Ecto neural progenitor cell (in vitro differentiated cells): ENCODE results near the gene EXOC6.
A peak's percentile ranks its signal among the peaks of the same experiment; 100 is the strongest.

ENCODE experiments used
- DNase-seq: peaks from one replicate; pipeline ENCODE4 v3.0.0-alpha.2; 2018; ENCODE audit warnings: low spot score

EXOC6 gene, protein sequence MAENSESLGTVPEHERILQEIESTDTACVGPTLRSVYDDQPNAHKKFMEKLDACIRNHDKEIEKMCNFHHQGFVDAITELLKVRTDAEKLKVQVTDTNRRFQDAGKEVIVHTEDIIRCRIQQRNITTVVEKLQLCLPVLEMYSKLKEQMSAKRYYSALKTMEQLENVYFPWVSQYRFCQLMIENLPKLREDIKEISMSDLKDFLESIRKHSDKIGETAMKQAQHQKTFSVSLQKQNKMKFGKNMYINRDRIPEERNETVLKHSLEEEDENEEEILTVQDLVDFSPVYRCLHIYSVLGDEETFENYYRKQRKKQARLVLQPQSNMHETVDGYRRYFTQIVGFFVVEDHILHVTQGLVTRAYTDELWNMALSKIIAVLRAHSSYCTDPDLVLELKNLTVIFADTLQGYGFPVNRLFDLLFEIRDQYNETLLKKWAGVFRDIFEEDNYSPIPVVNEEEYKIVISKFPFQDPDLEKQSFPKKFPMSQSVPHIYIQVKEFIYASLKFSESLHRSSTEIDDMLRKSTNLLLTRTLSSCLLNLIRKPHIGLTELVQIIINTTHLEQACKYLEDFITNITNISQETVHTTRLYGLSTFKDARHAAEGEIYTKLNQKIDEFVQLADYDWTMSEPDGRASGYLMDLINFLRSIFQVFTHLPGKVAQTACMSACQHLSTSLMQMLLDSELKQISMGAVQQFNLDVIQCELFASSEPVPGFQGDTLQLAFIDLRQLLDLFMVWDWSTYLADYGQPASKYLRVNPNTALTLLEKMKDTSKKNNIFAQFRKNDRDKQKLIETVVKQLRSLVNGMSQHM

DNA sequence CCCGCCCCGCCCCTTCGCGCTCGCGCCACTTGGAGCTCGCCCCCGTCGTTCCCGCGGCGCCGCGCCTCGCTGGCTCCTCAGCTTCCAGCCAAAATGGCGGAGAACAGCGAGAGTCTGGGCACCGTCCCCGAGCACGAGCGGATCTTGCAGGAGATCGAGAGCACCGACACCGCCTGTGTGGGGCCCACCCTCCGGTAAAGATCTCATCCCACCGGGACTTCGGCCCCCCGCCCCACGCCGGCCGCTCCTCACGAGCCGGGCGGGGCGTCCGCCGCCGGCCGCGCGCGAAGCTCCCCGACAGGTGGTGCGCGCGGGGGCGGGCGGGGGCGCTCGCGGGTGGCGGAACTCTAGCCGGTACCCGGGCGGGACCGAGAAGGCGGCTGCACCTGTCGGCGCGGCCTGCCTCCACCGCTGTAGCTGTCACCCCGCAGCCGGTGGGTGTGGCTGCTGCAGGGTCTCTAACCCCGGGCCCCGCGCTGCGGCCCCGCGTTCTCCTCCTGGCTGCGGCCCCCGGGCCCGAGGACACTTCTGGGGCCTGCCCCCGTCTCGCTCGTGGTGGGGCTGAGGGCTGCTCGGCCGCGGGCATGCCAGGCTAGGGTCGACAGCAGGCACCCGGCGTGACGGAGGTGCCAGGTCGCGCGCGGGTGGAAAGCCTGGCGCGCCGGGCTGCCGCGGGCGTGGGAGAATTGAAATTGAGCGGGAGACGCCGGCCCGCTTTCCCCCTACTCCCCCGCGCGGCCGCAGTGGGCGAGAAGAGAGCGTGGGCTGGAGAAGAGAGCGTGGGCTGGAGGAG lies at the start of gene EXOC6:
Gene EXOC6 (plus strand): TSS at position 80 of the 793 bp plus-strand sequence. CDS start 14 bp downstream, at position 94.
- DNase-seq, result peak; percentile 88

DNA sequence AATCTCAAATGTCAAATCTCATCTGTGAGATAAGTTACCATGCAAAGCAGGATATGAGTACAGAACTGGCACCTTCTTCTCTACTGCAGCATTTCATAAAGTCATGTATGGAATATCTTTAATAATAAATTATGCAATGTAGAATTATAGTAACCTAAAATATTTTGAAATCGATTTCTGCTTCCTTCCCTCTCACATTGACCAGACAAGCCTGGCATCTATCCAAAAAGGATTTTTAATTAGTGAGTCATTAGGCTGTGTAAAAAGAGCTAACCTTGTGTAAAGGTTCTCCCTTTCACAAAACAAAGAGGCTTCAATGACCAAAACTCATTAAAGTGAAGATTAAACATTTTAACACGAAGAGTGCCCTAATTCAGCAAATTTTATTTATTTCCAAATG lies 48.8 kb upstream of the EXOC6 start:
- DNase-seq, result no peak

DNA sequence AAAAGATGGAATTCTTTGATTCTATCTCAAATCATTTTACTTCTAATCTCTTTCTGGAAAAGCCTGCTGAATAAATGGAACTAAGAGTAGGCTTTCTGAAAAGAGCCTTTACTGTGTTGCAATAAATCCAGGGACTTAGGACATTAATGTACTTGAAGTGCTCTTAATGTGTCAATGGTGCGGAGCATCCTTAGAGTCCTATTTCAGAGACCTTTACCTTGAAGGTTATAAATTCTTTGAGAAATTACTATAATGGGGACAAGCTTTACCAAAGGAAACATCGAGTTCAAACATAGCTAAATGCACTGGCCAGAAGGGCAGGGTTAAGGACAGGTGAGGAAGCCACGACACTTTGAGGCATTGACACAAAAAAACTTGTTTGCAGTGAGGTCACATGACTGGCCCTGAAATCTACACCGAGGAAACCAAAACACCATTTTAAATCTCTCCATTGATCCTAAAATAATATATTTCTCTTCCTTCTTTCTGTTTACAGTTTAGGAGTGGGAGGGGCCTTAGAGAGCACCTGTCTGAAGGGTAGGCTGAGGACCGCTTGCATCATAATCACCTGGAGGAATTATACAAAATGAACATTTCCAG lies 48.1 kb upstream of the EXOC6 start:
- no peak for DNase-seq

DNA sequence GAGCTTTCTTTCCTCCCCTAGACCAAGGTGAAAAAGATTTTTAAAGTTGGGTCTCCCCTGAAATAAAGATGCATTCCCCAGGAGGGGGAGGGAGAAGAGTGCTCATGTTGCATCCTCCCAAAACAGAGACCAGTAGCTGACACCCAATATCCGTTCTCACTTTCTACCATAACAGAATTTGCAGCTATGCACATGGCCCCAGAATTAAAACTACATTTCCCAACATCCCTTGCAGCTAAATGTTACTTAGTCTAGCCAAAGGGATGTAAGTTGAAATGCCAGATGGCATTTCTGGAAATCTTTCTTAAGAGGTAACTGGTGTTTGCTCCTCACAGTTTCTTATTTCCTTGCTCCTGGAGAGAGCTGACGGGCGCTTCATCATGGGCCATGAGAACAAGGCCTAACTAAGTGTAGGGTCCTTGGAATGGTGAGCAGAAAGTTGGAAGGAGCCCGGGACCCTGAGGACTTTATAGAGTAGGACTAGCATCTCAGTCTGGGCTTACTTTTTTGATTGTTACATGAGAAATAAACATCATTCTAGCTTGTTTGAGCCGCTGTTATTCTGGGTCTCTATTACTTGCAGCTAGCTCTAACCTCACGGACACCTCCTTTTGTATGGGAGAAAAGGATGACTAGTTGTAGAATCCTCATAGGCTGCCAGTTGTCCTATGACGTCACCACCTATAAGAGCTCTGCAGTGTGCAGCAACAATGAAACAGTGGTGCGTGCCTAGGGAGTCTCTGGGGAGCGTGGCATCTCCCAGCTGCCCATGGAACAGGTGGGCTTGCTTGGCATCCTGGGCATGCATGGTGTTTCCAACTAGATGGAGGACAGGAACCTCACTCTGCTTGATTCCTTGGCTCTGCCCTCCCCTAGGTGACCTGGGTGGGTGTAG lies 46.1 kb upstream of the EXOC6 start:
- no peak for DNase-seq

DNA sequence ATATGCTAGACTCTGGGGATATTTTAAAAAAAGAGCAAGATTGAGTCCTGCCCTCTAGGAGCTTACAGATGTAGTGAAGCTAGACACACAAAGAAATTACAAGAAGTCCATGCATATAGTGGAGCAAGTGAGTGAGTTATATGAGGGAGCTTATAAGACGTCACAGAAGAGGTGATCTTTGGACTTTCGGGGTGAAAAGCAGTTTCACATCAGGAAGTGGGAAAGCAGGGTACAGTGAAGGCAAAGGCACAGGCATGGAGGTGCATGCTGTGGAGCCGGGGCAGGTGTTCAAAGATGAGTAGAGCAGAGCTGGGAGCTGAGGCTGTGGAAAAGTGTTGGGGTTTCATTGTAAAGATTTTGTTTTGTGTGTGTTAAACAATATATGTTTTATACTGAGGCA lies 38.5 kb upstream of the EXOC6 start:
- DNase-seq, result no peak

DNA sequence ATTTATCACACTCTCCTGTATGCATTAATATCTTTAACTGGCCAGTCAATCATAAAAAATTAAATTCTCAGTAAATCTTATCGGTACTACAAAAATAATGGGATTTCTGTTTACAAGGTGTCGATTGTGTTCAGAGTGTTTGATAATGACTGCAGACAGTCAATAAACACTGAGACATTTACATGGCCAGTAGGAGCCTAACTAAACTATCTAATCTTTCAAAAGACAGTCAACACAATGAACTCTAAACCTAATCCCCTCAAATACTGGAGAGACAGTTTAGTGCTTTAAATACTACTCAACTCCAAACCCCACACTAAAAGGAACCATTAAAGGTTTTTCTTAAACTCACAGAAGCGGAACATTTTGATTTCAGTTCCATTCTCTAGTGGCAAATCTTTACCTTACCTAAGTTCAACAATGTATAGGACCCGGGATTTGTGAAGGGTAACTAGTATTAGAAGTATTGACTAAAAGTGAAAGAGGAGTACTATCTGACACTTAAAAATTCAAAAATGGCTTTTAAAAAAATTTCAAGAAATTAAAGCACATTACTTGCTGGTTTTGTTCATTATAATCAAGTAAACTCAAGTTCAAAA lies 37.3 kb upstream of the EXOC6 start:
- DNase-seq, result no peak

DNA sequence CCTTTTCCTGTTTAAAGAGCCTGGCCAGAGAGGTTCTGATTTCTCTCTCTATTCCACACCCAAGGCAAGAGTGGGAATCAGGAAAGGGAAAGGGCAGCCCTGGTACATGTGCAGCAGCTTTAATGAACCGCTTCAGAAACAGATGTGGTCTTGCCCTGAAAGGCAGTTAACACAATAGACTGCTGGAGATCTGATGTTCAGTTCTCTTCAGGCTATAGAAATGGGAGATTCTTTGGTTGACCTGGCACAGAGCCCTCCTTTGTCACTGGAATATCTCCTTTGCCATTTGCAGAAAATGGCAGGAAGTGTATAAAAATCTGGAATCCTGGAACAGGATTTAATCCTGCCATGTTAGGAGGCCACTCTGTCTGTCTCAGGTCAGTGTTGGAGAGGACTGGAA lies 36.3 kb upstream of the EXOC6 start:
- no peak for DNase-seq

DNA sequence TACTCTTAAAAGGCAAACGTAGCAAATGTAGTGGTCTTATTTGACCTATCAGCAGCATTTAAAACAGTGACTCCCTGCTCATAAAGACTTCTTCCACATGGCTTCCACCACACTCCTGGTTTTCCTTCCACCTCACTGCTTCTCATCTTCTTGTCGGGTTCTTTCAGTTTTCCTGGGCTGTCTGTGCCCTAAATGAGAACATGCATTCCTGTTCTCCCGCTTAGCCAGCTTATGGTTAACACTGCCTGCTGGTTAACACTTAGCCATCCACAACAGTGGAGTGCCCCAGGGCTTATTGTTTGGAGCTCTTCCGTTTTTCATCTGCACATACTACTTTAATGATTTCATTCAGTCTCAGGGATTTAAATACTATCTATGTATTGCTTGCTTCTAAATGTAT lies 34.3 kb upstream of the EXOC6 start:
- no peak for DNase-seq

DNA sequence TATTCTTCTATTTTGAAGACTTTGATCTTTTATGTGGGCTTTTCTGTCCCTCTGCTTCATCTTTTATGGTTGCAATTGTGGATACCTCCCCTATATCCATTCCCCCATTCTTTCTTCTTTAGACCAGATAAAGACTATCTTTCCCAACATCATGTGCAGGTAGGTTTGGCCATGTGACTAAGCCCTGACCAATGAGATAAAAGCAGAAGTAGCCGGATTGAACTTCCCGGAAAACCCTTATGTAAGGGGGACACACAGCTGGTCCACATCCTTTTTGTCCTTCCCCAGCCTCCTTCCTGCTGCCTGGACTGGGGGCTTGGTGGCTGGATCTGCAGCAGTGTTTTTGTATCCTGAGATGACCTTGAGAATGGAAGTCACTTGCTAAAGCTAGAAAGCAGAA lies 33.5 kb upstream of the EXOC6 start:
- no peak for DNase-seq

DNA sequence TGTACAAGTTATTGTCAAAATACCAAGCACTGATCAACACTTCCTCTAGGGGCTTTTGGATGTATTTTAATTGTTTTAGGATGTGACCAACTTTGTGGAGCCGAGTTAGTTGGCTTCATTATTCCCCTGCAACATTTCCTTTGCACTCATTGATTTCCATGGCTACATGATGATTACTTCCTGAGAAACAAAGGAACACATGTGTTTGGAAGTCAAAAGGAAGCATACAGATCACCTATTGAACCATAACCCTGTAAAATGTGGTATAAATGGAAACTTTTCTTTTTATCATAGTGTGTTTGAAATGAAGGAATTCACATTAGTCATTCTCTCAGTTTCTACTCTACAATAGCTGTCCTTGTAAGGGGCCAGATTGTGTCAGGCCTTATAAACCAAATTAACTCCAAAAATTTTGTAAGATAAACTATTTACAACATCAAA lies 32.2 kb upstream of the EXOC6 start:
- no peak for DNase-seq

DNA sequence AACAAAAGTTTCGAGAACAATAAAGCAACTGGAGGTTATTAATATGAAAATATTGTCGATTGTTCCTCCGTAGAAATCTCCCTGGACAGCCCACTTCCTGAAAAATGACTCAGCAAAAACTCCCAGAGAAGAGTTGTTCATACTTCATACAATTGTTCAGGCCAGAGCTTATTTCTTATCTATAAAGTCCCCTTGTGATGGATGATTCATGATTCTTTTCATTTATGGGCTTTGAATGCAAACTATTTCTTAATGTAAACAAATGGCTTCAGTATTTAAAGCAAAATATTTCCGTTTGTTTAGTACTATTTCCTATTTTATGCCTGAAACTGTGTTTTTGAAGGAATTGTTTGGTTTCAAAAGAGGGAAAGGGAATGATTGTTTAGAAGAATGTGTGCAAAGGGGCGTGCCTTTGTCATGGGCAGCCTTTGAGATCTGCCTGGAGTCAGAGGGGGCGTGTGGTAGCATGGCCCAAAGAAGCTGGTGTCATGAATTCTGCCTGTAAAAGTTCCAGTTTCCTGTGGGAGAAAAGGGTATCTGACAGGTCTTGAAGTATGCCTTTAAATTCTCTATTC lies 26.2 kb upstream of the EXOC6 start:
- no peak for DNase-seq

DNA sequence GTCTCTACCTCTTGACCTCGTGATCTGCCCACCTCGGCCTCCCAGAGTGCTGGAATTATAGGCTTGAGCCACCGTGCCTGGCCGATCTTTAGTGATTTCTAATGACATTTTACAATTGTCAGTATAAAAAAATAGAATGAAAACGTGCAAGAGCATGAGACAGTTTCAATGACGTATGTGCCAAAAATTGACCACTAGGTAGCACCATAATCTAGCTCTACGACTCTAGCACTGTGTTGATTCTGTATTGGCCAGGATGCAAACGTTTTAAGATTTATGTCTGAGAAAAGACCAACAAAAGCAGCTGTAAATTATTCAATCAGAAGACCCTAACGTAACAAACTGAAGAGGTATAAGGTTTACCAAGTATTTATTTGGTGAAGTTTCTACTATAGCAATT lies 25.4 kb upstream of the EXOC6 start:
- no peak for DNase-seq

DNA sequence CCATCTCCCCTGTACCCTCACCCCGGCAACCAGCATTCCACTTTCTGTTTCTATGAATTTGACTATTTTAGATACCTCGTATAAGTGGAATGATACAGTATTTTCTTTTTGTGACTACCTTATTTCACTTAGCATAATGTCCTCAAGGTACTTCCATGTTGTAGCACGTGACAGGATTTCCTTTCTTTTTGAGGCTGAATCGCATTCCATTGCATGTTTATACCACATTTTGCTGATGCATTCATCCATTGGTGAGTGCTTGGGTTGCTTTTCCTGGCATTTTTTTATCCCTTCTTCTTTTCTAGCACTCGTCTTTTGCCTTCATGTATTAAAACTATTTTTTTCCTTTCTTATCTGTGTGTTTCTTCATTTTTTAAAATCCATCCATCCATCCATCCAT lies 22.3 kb upstream of the EXOC6 start:
- DNase-seq, result no peak

DNA sequence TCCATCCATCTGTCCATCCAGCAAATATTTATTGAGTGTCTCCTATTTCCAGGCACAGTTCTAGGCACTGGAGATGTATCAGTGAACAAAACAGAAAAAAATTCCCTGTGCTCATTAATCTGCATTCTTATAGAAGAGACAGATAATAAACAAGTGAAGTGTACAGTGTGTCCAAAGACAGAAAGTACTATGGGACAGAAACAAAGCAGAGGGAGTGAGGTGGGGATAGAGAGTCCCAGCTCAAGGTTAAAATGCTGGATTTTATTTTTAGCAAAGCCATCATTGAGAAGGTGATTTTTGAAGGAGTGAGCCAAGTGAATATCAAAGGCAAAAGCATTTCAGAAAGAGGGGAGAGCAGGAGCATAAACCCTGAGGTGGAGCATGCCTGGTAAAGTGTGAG lies 21.8 kb upstream of the EXOC6 start:
- no peak for DNase-seq

DNA sequence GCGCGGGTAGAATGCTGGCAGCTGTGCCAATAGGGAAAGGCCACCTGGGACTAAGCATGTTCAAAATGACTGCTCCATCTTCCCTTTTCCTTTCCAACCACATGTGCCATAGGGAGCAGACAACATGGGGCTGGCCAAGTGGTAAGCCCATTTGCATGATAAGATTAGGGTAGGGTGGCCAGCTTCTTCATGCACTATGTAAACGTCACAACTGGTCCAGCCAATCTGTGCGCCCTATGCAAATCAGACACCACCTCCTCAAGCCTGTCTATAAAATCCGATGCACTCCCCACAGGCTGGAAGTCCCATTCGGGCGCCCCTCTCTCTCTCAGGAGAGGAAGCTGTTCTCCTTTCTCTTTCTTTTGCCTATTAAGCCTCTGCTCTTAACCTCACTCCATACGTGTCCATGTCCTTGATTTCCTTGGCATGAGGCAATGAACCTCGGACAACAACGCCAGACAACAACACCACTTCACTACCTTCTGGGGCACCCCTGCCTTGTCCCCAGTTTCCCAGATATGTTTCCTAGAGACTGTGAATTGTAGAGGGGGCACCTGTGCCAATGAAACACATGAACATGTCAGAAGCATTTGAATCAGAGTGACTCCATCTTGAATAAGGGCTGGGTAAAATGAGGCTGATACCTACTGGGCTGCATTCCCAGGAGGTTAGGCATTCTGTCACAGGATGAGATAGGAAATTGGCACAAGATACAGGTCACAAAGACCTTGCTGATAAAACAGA lies 19.1 kb upstream of the EXOC6 start:
- no peak for DNase-seq

DNA sequence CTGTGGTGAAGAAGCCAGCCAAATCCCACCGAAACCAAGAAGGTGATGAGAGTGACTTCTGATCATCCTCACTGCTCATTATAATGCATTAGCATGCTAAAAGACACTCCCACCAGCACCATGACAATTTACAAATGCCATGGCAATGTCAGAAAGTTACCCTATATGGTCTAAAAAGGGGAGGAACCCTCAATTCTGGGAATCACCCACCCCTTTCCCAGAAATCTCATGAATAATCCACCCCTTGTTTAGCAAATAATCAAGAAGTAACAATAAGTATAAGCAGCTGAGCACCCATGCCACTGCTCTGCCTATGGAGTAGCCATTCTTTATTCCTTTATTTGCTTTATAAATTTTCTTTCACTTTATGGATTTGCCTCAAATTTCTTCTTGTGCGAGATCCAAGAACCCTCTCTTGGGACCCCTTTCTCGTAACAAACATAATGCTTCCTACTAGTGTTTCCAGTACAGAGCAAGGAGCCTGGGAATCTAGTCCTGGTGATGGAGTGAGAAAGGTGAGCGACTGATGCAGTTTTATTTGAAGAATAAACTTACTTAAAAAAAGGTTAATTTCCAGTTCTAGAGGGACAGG lies 18.4 kb upstream of the EXOC6 start:
- no peak for DNase-seq

DNA sequence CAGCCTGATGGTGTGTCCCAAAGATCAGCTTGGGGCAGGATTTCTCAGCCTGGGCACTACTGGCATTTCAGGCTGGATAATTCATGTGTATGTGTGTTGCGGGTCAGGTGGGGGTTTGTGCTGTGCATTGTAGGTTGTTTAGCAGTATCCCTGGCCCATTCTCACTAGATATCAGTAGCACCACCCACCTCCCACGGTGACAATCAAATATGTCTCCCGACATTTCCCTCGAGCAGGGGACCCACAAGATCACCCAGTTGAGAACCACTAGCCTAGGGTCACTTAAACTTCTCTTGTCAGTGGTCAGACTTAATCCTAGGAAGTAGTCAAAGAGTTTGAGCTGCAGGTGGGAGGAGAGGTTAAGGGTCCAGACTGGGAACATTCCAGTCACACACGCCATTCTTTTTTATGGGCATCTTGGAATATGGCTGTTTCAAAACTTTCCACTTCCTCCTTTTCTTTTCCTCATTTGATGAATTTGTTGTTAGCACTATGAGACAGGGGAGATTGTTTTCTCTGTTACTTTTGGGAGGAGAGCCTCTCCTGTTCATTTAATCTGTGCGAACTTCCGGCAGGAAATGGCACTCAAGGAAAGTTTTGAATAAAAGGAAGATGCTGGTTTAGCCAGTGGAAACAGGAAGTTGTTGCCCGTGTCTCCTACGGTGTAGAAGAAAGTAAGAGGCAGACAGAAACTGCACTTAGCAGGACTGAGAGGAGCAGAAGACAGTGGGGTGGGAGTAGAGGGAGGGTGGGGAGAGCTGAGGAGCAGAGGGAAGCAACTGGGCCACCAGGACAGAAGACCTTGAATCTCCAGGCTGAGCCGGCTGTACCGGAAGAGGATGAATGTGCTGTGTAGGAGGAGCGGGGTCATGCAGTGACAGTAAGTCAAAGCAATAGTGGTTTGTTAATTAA lies 17.6 kb upstream of the EXOC6 start:
- no peak for DNase-seq

DNA sequence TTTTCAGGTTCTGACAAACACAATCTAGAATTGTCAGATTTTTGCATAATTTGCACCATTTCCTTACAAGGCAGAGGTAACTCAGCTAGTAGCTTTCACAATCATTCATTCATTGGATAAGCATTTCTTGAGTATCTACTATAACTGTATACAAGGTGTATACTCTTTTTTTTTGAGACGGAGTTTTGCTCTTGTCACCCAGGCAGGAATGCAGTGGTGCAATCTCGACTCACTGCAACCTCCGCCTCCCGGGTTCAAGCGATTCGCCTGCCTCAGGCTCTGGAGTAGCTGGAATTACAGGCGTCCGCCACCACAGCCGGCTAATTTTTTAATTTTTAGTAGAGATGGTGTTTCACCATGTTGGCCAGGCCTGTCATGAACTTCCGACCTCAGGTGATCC lies 16.2 kb upstream of the EXOC6 start:
- DNase-seq, result no peak
